ENCODE data around the gene PCNX2. TPM values are rescaled to one million over a fixed set of nuclear protein-coding genes. Genes with fewer than 3 reads are reported as not detected.

PCNX2 gene
- total and polyA plus RNA-seq, 8 donors: 3.0 to 34.4 (median 9.9) TPM

GRCh38 chr1:233282582-233282886 lies 13.0 kb downstream of the PCNX2 start:
- TF ChIP-seq POLR2AphosphoS5 (IDR thresholded peaks at IDR 0.05) (no peak), POLR2A (IDR thresholded peaks at IDR 0.05) (no peak), CTCF (IDR thresholded peaks at IDR 0.05) (no peak), EP300 (IDR thresholded peaks at IDR 0.05) (no peak)
- Histone ChIP-seq H3K36me3 (no peaks in the 10 kb centered on the region), H3K27me3 (no peaks in the 10 kb centered on the region), H3K27ac (no peak overlapping the region), H3K4me1 (peaks cover 0 to 10% (median 0%) of the 10 kb centered on the region in 4 donors), H3K4me3 (no peak overlapping the region), H3K9me3 (no peaks in the 10 kb centered on the region)
- DNase-seq: no peak
- intact Hi-C loops (cut with DNase I; ENCODE audit: low total_unique reads): no loop called here
- 91 to 100% (median 94%) methylated on average over 3 of the region's 3 CpGs for WGBS, 5 donors

DNA sequence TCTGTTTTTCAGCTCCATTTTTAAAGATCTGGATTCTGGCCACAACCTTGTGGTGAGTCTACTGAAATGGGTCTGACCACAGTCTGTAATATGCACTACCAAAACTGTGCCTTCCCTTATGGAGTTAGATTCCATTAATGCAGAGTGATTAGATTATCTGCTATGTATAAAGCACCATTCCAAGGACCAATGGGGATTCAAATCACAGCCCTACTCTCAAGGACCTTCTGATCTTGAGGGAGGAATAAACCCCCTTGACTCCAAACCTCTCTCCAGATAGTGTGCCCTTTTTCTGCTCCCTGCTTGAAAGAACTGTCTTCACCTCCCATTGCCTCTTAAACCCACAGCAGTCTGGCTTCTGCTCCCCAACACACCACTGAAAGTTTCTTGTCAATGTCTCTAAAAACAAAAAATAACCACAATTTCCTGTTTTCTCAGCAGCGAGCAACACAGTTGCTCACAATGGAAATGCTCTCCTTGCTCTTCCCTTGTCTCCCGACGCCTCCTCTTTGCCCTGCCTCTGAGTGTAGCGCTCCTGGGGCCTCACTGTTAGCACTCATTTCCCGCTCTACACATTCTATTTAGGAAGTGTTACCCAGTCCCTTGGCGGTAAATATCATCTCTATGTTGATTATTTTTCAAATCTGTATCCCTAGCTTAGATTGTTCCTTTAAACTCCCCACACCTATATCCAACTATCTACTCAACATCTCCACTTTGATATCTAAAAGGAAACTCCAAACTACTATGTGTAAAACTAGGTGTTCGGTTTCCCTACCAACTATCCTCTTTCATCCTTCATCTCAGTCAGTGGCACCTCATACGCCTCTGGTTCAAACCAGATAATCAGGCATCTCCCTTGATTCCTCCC lies 13.6 kb downstream of the PCNX2 start:
- intact Hi-C loops (cut with DNase I; ENCODE audit: low total_unique reads): no loop called here
- 77 to 86% (median 83%) methylated on average over 8 of the region's 8 CpGs for WGBS, 5 donors
- DNase-seq: peak in 1 of 2 donors; percentile 17
- H3K36me3 ChIP-seq: no peaks in the 10 kb centered on the region
- no peak for TF ChIP-seq CTCF (IDR thresholded peaks at IDR 0.05)
- no peak for TF ChIP-seq POLR2A (IDR thresholded peaks at IDR 0.05)
- no peak for TF ChIP-seq EP300 (IDR thresholded peaks at IDR 0.05)
- no peak for TF ChIP-seq POLR2AphosphoS5 (IDR thresholded peaks at IDR 0.05)
- H3K4me1 ChIP-seq: peaks cover 0 to 10% (median 0%) of the 10 kb centered on the region in 4 donors
- no peaks in the 10 kb centered on the region for H3K27me3 ChIP-seq
- no peak overlapping the region for H3K4me3 ChIP-seq
- H3K27ac ChIP-seq: peak overlapping the region in 1 of 5 donors; percentile 3
- H3K9me3 ChIP-seq: no peaks in the 10 kb centered on the region

GRCh38 chr1:233279971-233280370 lies 15.6 kb downstream of the PCNX2 start:
- TF ChIP-seq CTCF (IDR thresholded peaks at IDR 0.05) (no peak), EP300 (IDR thresholded peaks at IDR 0.05) (no peak), POLR2AphosphoS5 (IDR thresholded peaks at IDR 0.05) (no peak), POLR2A (IDR thresholded peaks at IDR 0.05) (no peak)
- WGBS, 5 donors: 93 to 97% (median 97%) methylated on average over 2 of the region's 2 CpGs
- Histone ChIP-seq H3K4me1 (peaks cover 0 to 10% (median 0%) of the 10 kb centered on the region in 4 donors), H3K27me3 (no peaks in the 10 kb centered on the region), H3K27ac (no peak overlapping the region), H3K4me3 (no peak overlapping the region), H3K9me3 (no peaks in the 10 kb centered on the region), H3K36me3 (no peaks in the 10 kb centered on the region)
- no peak for DNase-seq
- intact Hi-C loops (cut with DNase I; ENCODE audit: low total_unique reads): no loop called here

GRCh38 chr1:233278631-233279030 lies 16.9 kb downstream of the PCNX2 start:
- TF ChIP-seq CTCF (IDR thresholded peaks at IDR 0.05) (no peak), EP300 (IDR thresholded peaks at IDR 0.05) (no peak), POLR2AphosphoS5 (IDR thresholded peaks at IDR 0.05) (no peak), POLR2A (IDR thresholded peaks at IDR 0.05) (no peak)
- Histone ChIP-seq H3K27ac (no peak overlapping the region), H3K9me3 (no peaks in the 10 kb centered on the region), H3K27me3 (no peaks in the 10 kb centered on the region), H3K4me1 (peaks cover 0 to 10% (median 0%) of the 10 kb centered on the region in 4 donors), H3K4me3 (no peak overlapping the region), H3K36me3 (no peaks in the 10 kb centered on the region)
- intact Hi-C loops (cut with DNase I; ENCODE audit: low total_unique reads): no loop called here
- no peak for DNase-seq
- 62 to 100% (median 93%) methylated on average over 1 of the region's 1 CpG for WGBS, 5 donors

Measured in stomach (tissue), 9 donors.